KG1 (cell line): ENCODE results near the gene KRT28.

Experiments
- DNase-seq: peaks from one replicate; lab custom pipeline; 2025; lab: John Stamatoyannopoulos, UW

Gene KRT28

GRCh38 chr17:40799859-40800258 is at the start of gene KRT28:
KRT28 (minus strand) TSS chr17:40799959; CDS start chr17:40799893, 66 bp downstream.
- DNase-seq, result no peak

GRCh38 chr17:40848583-40849235 is 49.0 kb upstream of the KRT28 start:
- no peak for DNase-seq

- no peak for DNase-seq
Measured at GRCh38 chr17:40846515-40847144, 46.9 kb upstream of the KRT28 start.

DNA sequence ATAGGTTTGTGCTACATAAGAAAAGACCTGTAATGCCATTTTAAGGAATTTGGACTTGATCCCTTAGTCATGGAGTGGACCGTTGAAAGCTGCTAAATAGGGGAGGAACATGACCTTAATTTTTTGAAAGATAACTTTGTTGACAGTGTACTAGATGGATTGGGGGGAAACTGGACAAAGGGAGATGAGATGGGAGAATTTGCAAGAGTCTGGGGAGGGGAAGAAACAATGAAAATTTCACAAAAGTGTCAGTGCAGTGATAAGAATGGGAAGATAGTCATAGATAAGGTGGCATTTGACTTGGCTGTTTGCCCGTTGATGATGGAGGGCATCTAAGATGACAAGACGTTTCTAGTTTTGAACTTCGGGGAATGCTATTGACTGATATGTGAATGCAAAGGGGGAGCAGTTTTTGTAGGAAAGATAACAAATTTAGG is 44.9 kb upstream of the KRT28 start:
- DNase-seq, result no peak

DNA sequence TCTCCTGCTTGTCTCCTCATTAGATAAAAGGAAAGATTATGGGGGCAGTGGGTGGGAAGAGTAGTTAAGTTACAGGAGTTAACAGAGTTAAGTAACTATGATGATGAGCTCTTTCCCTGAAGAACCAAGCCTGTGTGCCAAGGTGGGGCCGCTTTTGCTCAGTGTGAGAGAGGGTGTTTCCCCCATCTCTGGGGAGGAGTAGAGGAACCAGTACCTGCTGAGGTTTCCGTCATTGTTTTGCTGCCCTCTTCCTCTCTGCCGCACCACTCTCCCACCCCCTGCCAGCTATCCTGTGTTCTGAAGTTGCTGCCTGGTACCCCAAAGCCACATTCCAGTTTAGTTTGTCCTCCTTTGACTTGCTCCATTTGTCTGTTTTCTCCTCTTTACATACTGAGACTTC is 43.5 kb upstream of the KRT28 start:
- DNase-seq, result no peak

DNA sequence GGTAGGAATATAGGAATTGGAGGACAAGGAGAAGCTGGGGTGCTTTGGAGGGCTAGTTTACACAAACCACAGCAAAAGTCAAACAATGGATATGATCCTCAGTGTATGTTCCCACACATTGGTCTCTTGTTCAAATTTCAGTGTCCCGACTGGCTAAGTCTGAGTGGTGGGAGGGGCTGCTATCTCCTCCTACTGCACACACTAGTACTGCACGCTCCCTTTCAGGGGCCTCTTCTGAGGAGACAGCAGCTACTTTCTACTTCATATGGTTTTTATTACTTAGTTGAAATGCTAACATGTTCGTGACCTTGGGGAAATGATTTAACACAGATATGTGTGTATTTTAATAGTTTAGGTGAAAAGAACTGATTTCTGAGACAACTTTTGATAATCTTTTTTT is 41.5 kb upstream of the KRT28 start:
- DNase-seq, result no peak

- no peak for DNase-seq
Measured at GRCh38 chr17:40839194-40839593, 39.4 kb upstream of the KRT28 start.

- DNase-seq, result no peak
Measured at GRCh38 chr17:40836020-40836419, 36.3 kb upstream of the KRT28 start.

DNA sequence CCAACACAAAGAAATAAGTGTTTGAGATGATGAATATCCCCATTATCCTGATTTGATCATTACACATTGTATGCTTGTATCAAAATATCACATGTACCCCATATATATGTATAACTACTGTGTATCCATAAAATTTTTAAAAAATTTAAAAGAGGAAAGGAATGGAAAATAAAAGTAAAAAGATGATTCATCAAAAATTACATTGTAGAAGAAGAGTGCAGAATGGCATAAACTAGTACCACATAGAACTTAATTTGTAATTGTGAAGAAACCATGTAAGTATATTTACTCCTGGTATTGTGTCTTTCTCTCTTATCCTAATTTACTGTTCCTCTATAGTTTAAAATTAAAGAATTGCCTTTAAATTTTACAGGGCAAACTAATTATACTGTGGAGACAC is 34.1 kb upstream of the KRT28 start:
- DNase-seq, result no peak

GRCh38 chr17:40832840-40833239 is 33.1 kb upstream of the KRT28 start:
- no peak for DNase-seq

DNA sequence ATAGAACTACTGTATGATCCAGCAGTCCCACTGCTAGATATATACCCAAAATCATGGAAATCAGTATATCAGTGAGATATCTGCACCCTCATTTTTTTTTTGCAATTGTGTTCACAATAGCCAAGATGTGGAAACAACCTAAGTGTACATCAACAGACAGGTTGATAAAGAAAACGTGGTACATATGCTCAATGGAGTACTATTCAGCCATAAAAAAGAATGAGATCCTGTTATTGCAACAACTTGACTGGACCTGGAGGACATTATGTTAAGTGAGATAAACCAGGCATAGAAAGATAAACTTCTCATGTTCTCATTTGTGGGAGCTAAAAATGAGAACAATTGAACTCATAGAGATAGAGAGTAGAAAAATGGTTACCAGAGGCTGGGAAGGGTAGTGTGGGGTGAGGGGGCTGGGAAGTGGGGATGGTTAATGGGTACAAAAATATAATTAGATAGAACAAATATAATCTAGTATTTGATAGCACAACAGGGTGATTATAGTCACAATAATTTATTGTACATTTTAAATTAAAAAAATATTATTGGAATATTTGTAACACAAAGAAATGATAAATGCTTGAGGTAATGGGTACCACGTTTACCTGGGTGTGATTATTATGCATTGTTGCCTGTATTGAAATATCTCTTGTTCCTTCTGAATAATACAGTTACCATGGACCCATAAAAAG is 30.5 kb upstream of the KRT28 start:
- DNase-seq, result no peak

DNA sequence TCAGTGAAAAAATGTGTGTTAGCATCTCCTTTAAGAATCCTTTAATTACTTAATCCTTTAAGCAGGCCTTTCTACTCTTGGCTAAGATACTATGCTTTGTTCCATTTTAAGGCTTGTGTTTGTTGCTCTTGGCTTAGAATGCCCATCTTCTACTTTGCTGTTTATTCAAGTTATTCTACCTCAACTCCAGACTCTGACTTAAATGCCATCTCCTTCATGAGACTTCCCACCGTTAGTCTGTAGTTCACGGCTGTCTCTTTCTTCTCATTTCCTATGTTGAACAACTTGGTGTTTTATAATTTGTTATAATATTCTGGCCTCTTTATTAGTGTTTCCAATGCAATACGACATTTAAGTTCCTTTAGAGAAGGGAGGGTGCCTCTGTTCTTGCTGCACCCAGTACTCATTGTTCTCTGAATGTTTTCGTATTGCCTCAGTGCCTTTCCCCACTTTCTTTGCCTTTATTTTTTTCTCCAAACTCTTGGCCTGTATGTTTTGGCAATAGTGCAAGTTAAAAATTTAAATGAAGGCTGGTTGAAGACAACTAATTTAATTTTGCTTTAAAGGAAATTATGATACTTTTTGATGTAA is 28.8 kb upstream of the KRT28 start:
- DNase-seq, result no peak

DNA sequence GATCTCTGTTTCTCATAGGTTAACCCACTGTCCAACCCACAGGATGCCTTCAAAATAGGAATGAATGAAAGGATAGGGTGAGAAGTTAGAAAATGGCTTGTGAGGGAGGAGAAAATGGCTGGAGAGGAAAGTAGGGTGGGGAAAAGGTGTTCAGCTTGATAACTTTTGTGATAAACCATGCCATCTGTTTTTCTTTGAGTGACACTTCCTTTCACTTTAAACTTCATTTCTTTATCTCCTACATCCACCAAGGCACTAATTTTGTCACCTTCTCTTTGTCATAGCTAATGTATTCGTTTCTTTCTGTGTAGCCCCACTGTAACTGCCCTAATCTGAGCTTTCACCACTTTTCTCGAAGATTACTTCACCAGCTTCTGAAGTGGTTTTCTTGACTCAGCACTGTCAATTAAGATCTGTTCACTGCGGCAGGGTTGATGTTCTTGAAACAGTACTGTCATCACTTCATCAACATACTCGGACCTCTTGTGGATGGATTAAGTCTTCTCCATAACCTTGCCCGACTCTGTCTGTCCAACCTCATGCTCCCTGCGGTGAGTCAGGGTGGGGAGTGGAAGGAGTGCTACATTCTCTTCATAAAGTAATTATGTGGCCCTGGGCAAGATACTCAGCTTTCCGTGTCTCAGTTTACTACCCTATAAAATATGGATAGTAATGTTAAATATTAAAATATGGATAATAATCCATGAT is 28.1 kb upstream of the KRT28 start:
- no peak for DNase-seq

DNA sequence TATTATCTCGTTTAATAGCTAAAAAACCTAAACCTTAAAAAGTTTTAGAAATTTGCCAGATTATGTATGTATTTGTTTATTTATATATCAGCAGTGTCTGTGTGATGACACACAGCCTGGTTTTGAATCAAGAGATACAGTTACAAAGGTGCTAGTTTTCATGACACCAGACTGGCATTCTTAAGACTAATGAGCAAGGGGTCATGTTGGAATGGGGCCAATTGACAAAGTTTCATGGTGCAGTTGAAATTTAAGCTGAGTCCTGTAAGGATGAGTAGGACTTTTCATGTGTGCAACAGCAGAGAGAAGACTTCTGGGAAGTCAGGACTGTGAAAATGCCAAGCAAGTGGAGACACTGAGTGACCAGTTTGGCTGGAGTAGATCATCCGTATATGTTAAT is 25.8 kb upstream of the KRT28 start:
- no peak for DNase-seq

- DNase-seq, result no peak
Measured at GRCh38 chr17:40824015-40824832, 24.5 kb upstream of the KRT28 start.

- no peak for DNase-seq
Measured at GRCh38 chr17:40822132-40822812, 22.5 kb upstream of the KRT28 start, which contains the start of gene KRT10. KRT10 (minus strand) TSS chr17:40822614; CDS start chr17:40822585, 29 bp downstream.

DNA sequence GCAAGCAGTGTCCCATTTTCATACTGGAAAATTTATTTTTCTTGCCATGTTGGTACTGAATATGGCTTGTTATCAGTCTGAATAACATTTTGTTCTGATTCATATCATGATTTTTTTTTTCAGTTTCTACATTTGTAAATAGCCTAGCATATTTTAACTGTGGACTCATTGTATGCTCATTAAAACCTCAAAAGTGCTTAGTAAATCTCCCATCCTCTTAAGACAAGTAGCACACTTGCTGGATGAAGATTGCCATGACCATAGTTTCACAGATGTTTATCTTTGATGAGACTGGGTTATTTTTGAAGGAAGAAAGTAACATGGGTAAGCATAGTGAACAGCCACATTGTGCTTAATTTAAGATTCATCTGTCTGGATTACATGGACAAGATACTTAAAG is 21.8 kb upstream of the KRT28 start:
- DNase-seq, result no peak

GRCh38 chr17:40820228-40820838 is 20.6 kb upstream of the KRT28 start:
- no peak for DNase-seq

GRCh38 chr17:40819528-40820125 is 19.9 kb upstream of the KRT28 start:
- no peak for DNase-seq
